CD4-positive, alpha-beta T cell (primary cell): ENCODE data around the gene RAPGEF1. TPM values are rescaled to one million over a fixed set of nuclear protein-coding genes. Genes with fewer than 3 reads are reported as not detected.

Experiments used
- ATAC-seq: fragments of 200-7000 bp; cut with Tn5 transposase; one replicate; pipeline ENCODE4 v1.10.0; 2022; ENCODE audit warnings: mild to moderate bottlenecking; ENCODE audit not compliant: poor library complexity
- CTCF ChIA-PET: fragments of 350-600 bp; sonication (Branson Sonifier 250); formaldehyde crosslinking; loops from one replicate; lab custom pipeline; 2021; ENCODE audit warnings: antibody characterized with exemption, inconsistent platforms; lab: Charles Lee
- POLR2A ChIA-PET: fragments of 350-600 bp; sonication (Branson Sonifier 250); formaldehyde crosslinking; loops from one replicate; lab custom pipeline; 2021; ENCODE audit warnings: antibody characterized with exemption, inconsistent platforms; lab: Charles Lee
- DNase-seq, 14 experiments: peaks; one replicate each; pipeline ENCODE4 v3.0.0-alpha.2; 2013 to 2020; ENCODE audit warnings: mixed read lengths in 2 of 14
- H3K27ac ChIP-seq, 2 donors: one replicate each; pipeline versions ENCODE4 v1.5.1 to v1.7.0; 2013; ENCODE audit warnings: low read length in 2 of 2, low read depth in 1 of 2, mild to moderate bottlenecking in 1 of 2
- H3K27me3 ChIP-seq, 2 experiments: 1 replicate in 1 of 2; 2 replicates in 1 of 2; pipeline versions ENCODE4 v1.6.1 to v1.7.0; 2013; ENCODE audit warnings: low read length in 2 of 2, control low read depth in 1 of 2, mild to moderate bottlenecking in 1 of 2, moderate library complexity in 1 of 2; ENCODE audit not compliant: insufficient read depth in 2 of 2, control insufficient read depth in 1 of 2
- H3K36me3 ChIP-seq: one replicate; pipeline ENCODE4 v1.6.1; 2013; ENCODE audit warnings: low read length, control low read depth; ENCODE audit not compliant: insufficient read depth
- H3K4me1 ChIP-seq: one replicate; pipeline ENCODE4 v1.6.1; 2013; ENCODE audit warnings: low read length, control low read depth; ENCODE audit not compliant: insufficient read depth
- H3K4me3 ChIP-seq: one replicate; pipeline ENCODE4 v1.5.1; 2013; ENCODE audit warnings: mild to moderate bottlenecking, low read length, moderate library complexity
- H3K9me3 ChIP-seq, 2 experiments: 1 replicate in 1 of 2; 2 replicates in 1 of 2; pipeline versions ENCODE4 v1.6.1 to v1.7.0; 2013; ENCODE audit warnings: low read length in 2 of 2, mild to moderate bottlenecking in 2 of 2, control low read depth in 1 of 2, moderate library complexity in 1 of 2; ENCODE audit not compliant: control insufficient read depth in 1 of 2, insufficient read depth in 1 of 2
- H3K27ac Mint-ChIP-seq: one replicate; pipeline ENCODE4 v1.8.0; 2020; ENCODE audit warnings: mixed read lengths
- H3K27me3 Mint-ChIP-seq: one replicate; pipeline ENCODE4 v1.8.0; 2021; ENCODE audit warnings: mixed read lengths
- H3K36me3 Mint-ChIP-seq: one replicate; pipeline ENCODE4 v1.8.0; 2021; ENCODE audit warnings: low read depth, mixed read lengths
- H3K4me1 Mint-ChIP-seq: one replicate; pipeline ENCODE4 v1.8.0; 2021; ENCODE audit warnings: low read depth, mixed read lengths
- H3K4me3 Mint-ChIP-seq: one replicate; pipeline ENCODE4 v1.8.0; 2020; ENCODE audit warnings: mild to moderate bottlenecking, mixed read lengths
- H3K9me3 Mint-ChIP-seq: one replicate; pipeline ENCODE4 v1.8.0; 2020; ENCODE audit warnings: mixed read lengths
- intact Hi-C, 2 experiments: fragments of 100-400 bp; cut with DNase I in 1 of 2; cut with micrococcal nuclease in 1 of 2; formaldehyde crosslinking; loops; one replicate each; pipeline versions ENCODE4 v1.15.1 to v1.9.0; 2023 to 2025; cut with DNase I, micrococcal nuclease
- total RNA-seq, 174 experiments: library from RNA in 2 of 174; stranded (reverse) in 2 of 174; gene quantifications; one replicate each; pipeline ENCODE4 v1.2.3 and lab custom pipeline; 2021 to 2026
- TF ChIP-seq, protein P1 (sequence below): fragments of 200-600 bp; IDR thresholded peaks from one replicate; pipeline ENCODE4 v1.8.0; 2022; ENCODE audit warnings: antibody characterized with exemption, mild to moderate bottlenecking

The RAPGEF1 gene
- total RNA-seq, 2 experiments from 2014 or later: 130 to 134 TPM

DNA sequence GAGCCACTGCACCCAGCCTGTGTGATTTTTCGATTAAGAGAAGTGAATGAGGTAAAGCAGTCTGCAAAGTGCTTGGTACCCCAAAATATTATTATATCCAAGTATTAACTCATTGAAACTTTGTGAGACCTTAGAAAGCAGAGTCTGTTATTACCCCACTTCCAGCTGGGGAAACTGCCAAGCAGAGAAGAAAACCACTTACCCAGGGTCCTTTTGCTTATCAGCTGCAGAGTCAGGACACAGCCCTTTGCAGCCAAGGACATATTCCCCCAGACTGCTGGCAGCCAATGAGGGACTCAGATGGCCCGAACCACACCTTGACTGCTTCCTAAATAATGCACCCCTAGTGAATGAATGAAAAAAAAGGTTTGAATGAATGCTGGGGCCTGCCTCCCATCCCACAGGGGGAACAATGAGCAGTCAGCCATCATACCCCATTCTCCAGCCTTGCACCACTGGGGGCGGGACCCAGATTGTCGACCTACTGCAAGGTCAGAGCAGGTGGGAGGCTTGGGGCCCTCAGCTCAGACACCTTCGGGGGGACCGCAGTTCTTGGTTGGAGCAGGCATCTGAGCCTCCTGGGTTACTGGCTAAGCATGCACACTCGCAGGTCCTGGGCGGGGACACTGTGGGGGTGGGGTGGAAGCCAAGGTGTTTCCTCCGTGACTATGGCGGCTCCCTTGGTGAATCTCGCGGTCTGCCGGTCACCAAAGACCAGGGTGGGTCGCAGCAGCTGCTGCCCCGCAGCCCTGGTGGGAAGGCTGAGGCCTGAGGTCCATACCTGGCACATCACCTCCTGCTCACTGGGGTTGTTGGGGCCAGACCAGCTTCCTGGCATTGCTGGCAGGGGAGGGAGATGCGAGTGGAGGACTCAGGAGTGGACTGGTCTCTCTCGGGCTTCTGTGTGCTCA lies 164.9 kb downstream of the RAPGEF1 start:
- Histone ChIP-seq H3K4me1 (peaks cover 32% of the 10 kb centered on the region), H3K27me3 (no peaks in the 10 kb centered on the region), H3K27ac (peak overlapping the region in 1 of 2 donors; percentile 7), H3K9me3 (no peaks in the 10 kb centered on the region), H3K4me3 (no peak overlapping the region), H3K36me3 (peaks cover 50% of the 10 kb centered on the region)
- CTCF ChIA-PET: no interaction called here
- peaks cover 54% of the 10 kb centered on the region for H3K36me3 Mint-ChIP-seq
- no peak for DNase-seq
- POLR2A ChIA-PET: no interaction called here
- TF ChIP-seq, protein P1, sequence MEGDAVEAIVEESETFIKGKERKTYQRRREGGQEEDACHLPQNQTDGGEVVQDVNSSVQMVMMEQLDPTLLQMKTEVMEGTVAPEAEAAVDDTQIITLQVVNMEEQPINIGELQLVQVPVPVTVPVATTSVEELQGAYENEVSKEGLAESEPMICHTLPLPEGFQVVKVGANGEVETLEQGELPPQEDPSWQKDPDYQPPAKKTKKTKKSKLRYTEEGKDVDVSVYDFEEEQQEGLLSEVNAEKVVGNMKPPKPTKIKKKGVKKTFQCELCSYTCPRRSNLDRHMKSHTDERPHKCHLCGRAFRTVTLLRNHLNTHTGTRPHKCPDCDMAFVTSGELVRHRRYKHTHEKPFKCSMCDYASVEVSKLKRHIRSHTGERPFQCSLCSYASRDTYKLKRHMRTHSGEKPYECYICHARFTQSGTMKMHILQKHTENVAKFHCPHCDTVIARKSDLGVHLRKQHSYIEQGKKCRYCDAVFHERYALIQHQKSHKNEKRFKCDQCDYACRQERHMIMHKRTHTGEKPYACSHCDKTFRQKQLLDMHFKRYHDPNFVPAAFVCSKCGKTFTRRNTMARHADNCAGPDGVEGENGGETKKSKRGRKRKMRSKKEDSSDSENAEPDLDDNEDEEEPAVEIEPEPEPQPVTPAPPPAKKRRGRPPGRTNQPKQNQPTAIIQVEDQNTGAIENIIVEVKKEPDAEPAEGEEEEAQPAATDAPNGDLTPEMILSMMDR: no peak
- peaks cover 22% of the 10 kb centered on the region for H3K4me1 Mint-ChIP-seq
- H3K9me3 Mint-ChIP-seq: no peaks in the 10 kb centered on the region
- H3K4me3 Mint-ChIP-seq: no peak overlapping the region
- H3K27ac Mint-ChIP-seq: no peak overlapping the region
- ATAC-seq: no peak
- no peaks in the 10 kb centered on the region for H3K27me3 Mint-ChIP-seq
- intact Hi-C loops: no loop called here

DNA sequence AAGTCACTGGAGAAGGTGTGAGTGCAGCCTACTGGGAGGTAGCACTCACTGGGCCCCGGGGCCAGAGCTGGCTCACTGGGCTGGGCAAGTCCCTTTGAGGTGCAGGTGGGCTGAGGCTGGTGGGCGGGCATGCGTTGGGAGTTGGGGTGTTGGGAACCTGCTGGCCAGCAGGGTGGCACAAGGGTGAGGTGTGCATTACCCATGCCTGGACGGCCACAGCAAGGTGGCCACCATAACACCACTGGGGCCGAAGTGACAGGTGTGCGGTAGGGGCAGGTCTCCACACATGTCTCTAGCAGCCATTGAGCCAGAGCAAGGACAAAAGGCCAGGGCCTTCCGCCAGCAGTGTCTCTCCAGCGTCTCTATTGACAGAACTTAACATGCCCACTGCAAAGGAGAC lies 172.0 kb downstream of the RAPGEF1 start:
- no peak overlapping the region for H3K4me3 ChIP-seq
- Mint-ChIP-seq H3K9me3 (no peaks in the 10 kb centered on the region), H3K4me3 (no peak overlapping the region), H3K27ac (no peak overlapping the region), H3K36me3 (peaks cover 29% of the 10 kb centered on the region), H3K4me1 (no peaks in the 10 kb centered on the region), H3K27me3 (no peaks in the 10 kb centered on the region)
- H3K27ac ChIP-seq: no peak overlapping the region
- peaks cover 0 to under 1% of the 10 kb centered on the region in 2 experiments for H3K9me3 ChIP-seq
- DNase-seq (no peak), ATAC-seq (no peak)
- ChIA-PET POLR2A (no interaction called here), CTCF (no interaction called here)
- no peaks in the 10 kb centered on the region for H3K4me1 ChIP-seq
- H3K27me3 ChIP-seq: no peaks in the 10 kb centered on the region
- H3K36me3 ChIP-seq: peaks cover 16% of the 10 kb centered on the region
- intact Hi-C loops: no loop called here
- TF ChIP-seq, protein P1: no peak

DNA sequence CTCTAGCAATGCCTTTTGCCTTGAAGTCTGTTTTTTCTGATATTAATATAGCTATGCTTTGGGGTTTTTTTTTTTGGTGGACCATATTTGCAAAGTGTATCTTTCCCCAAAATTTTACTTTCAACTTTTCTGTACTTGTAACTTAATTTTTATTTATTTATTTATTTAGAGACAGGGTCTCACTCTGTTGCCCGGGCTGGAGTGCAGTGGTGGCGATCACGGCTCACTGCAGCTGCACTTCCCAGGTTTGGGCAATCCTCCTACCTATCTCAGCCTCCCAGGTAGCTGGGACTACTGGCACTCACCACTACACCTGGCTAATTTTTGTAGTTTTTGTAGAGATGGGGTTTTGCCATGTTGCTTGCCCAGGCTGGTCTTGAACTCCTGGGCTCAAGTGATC lies 173.7 kb downstream of the RAPGEF1 start:
- H3K4me3 Mint-ChIP-seq: no peak overlapping the region
- no peaks in the 10 kb centered on the region for H3K9me3 Mint-ChIP-seq
- ChIA-PET CTCF (interaction anchor here (1.4 kb wide), 2 partner anchors 174 to 193 kb away, joined by 3 read pairs; no protein-coding TSS in a partner anchor), POLR2A (interaction anchor here (1.0 kb wide), 1 partner anchor 13 kb away, joined by 3 read pairs; no protein-coding TSS in a partner anchor)
- ATAC-seq (no peak), DNase-seq (no peak)
- no peaks in the 10 kb centered on the region for H3K27me3 Mint-ChIP-seq
- no peaks in the 10 kb centered on the region for H3K4me1 ChIP-seq
- intact Hi-C loops: no loop called here
- no peak overlapping the region for H3K27ac ChIP-seq
- no peak overlapping the region for H3K27ac Mint-ChIP-seq
- no peaks in the 10 kb centered on the region for H3K27me3 ChIP-seq
- H3K4me1 Mint-ChIP-seq: no peaks in the 10 kb centered on the region
- peaks cover 0 to 7% of the 10 kb centered on the region in 2 experiments for H3K9me3 ChIP-seq
- TF ChIP-seq, protein P1: no peak
- peaks cover 4% of the 10 kb centered on the region for H3K36me3 ChIP-seq
- no peak overlapping the region for H3K4me3 ChIP-seq
- peaks cover 19% of the 10 kb centered on the region for H3K36me3 Mint-ChIP-seq
